WTC11 (cell line): Measurements from ENCODE around the gene SNRPD3. TPM values are rescaled to one million over a fixed set of nuclear protein-coding genes. Genes with fewer than 3 reads are reported as not detected.
"Not testable (repeated sequence)": the region's sequence is repeated elsewhere in the genome, so short reads cannot be mapped to it uniquely, and the experiment has no call there.

Experiments used
- ATAC-seq: fragments of 200-7000 bp; cut with Tn5 transposase; 2 replicates; pipeline ENCODE4 v1.10.0; 2021; ENCODE audit warnings: mild to moderate bottlenecking, moderate library complexity
- CTCF ChIA-PET: fragments of 300-600 bp; sonication (Branson Sonifier 250); formaldehyde crosslinking; loops from one replicate; lab custom pipeline; 2021; ENCODE audit warnings: antibody characterized with exemption; lab: Charles Lee
- POLR2A ChIA-PET: fragments of 350-600 bp; sonication (Branson Sonifier 250); formaldehyde crosslinking; loops from one replicate; lab custom pipeline; 2021; ENCODE audit warnings: antibody characterized with exemption; lab: Charles Lee
- DNase-seq: peaks from one replicate; pipeline ENCODE4 v3.0.0; 2021; ENCODE audit warnings: low spot score
- H3K27ac Mint-ChIP-seq: 2 replicates; pipeline ENCODE4 v1.8.0; 2021; ENCODE audit warnings: mixed read lengths
- H3K27me3 Mint-ChIP-seq: 2 replicates; pipeline ENCODE4 v1.8.0; 2021; ENCODE audit warnings: low read depth, mild to moderate bottlenecking, moderate library complexity, mixed read lengths
- H3K36me3 Mint-ChIP-seq: 2 replicates; pipeline ENCODE4 v1.8.0; 2021; ENCODE audit warnings: mixed read lengths
- H3K4me1 Mint-ChIP-seq: 2 replicates; pipeline ENCODE4 v1.8.0; 2022; ENCODE audit warnings: mixed read lengths
- H3K4me3 Mint-ChIP-seq: 2 replicates; pipeline ENCODE4 v1.8.0; 2021; ENCODE audit warnings: mild to moderate bottlenecking, moderate library complexity, mixed read lengths
- H3K9me3 Mint-ChIP-seq: 2 replicates; pipeline ENCODE4 v1.8.0; 2021; ENCODE audit warnings: mixed read lengths
- CDX4 ChIP-seq: fragments of 250-450 bp; sonication (Bioruptor Pico); IDR thresholded peaks from 2 replicates; pipeline ENCODE4 v1.9.0; 2021; ENCODE audit warnings: moderate library complexity, mild to moderate bottlenecking, inconsistent platforms, borderline replicate concordance
- ETV6 ChIP-seq: sonication (generic); formaldehyde crosslinking; IDR thresholded peaks from 2 replicates; pipeline ENCODE4 v1.8.1; 2022; ENCODE audit warnings: mild to moderate bottlenecking, missing genetic modification reagents
- GABPB1 ChIP-seq: sonication (generic); formaldehyde crosslinking; IDR thresholded peaks from 2 replicates; pipeline ENCODE4 v1.8.1; 2023; ENCODE audit warnings: mild to moderate bottlenecking, missing genetic modification reagents
- IRF2 ChIP-seq: sonication (generic); formaldehyde crosslinking; IDR thresholded peaks from 2 replicates; pipeline ENCODE4 v1.8.0; 2022; ENCODE audit warnings: low read depth, missing genetic modification reagents, borderline replicate concordance
- KAT7 ChIP-seq: sonication (generic); formaldehyde crosslinking; IDR thresholded peaks from 2 replicates; pipeline ENCODE4 v1.8.1; 2023; ENCODE audit warnings: missing genetic modification reagents, mild to moderate bottlenecking, borderline replicate concordance
- NR1H2 ChIP-seq: sonication (generic); formaldehyde crosslinking; IDR thresholded peaks from 2 replicates; pipeline ENCODE4 v1.9.0; 2021; ENCODE audit warnings: mild to moderate bottlenecking, moderate library complexity, missing genetic modification reagents
- OVOL2 ChIP-seq: fragments of 250-450 bp; sonication (Bioruptor Pico); IDR thresholded peaks from 2 replicates; pipeline ENCODE4 v1.9.0; 2021; ENCODE audit warnings: mild to moderate bottlenecking, borderline replicate concordance
- PRDM15 ChIP-seq: sonication (generic); formaldehyde crosslinking; IDR thresholded peaks from 2 replicates; pipeline ENCODE4 v1.8.0; 2022; ENCODE audit warnings: missing genetic modification reagents
- RELA ChIP-seq: sonication (generic); formaldehyde crosslinking; IDR thresholded peaks from 2 replicates; pipeline ENCODE4 v1.8.1; 2022; ENCODE audit warnings: missing genetic modification reagents, mild to moderate bottlenecking, borderline replicate concordance
- SMAD3 ChIP-seq: sonication (generic); formaldehyde crosslinking; IDR thresholded peaks from 2 replicates; pipeline ENCODE4 v1.8.0; 2022; ENCODE audit warnings: missing genetic modification reagents, mild to moderate bottlenecking, borderline replicate concordance
- ZBTB43 ChIP-seq: sonication (generic); formaldehyde crosslinking; IDR thresholded peaks from 2 replicates; pipeline ENCODE4 v1.8.1; 2023; ENCODE audit warnings: mild to moderate bottlenecking, missing genetic modification reagents
- ZNF232 ChIP-seq: sonication (generic); formaldehyde crosslinking; IDR thresholded peaks from 2 replicates; pipeline ENCODE4 v1.8.0; 2022; ENCODE audit warnings: mild to moderate bottlenecking, missing genetic modification reagents
- ZNF396 ChIP-seq: fragments of 250-450 bp; sonication (Bioruptor Pico); IDR thresholded peaks from 2 replicates; pipeline ENCODE4 v1.8.0; 2021; ENCODE audit warnings: mild to moderate bottlenecking, moderate library complexity, borderline replicate concordance
- total RNA-seq: library from RNA; stranded (reverse); gene quantifications from 3 replicates; pipeline ENCODE4 v1.2.3, GENCODE V29; 2021
- TF ChIP-seq, protein P1 (sequence below): sonication (generic); formaldehyde crosslinking; IDR thresholded peaks from 2 replicates; pipeline ENCODE4 v1.8.1; 2022; ENCODE audit warnings: low read depth, missing genetic modification reagents, borderline replicate concordance
- TF ChIP-seq, protein P2 (sequence below): sonication (generic); formaldehyde crosslinking; IDR thresholded peaks from 2 replicates; pipeline ENCODE4 v1.8.1; 2023; ENCODE audit warnings: mild to moderate bottlenecking, missing genetic modification reagents, moderate library complexity
- TF ChIP-seq, protein P3 (sequence below): sonication (generic); formaldehyde crosslinking; IDR thresholded peaks from 2 replicates; pipeline ENCODE4 v1.8.1; 2022; ENCODE audit warnings: mild to moderate bottlenecking, missing genetic modification reagents, moderate library complexity, borderline replicate concordance
- TF ChIP-seq, protein P4 (sequence below): sonication (generic); formaldehyde crosslinking; IDR thresholded peaks from 2 replicates; pipeline ENCODE4 v1.8.1; 2023; ENCODE audit warnings: mild to moderate bottlenecking, moderate library complexity, missing genetic modification reagents

Gene SNRPD3
- total RNA-seq, 1 experiment from 2014 or later, result 198 TPM

- ChIA-PET POLR2A (no interaction called here), CTCF (interaction anchor here (0.6 to 1.1 kb wide), 2 partner anchors 157 to 173 kb away, joined by 4 to 6 read pairs; no protein-coding TSS in a partner anchor)
- Mint-ChIP-seq H3K27ac (peak overlapping the region; percentile 19; the same call in 1 of the 2 replicates), H3K27me3 (no peaks in the 10 kb centered on the region), H3K9me3 (no peaks in the 10 kb centered on the region), H3K36me3 (no peaks in the 10 kb centered on the region), H3K4me1 (peaks cover 37% of the 10 kb centered on the region), H3K4me3 (no peak overlapping the region)
- TF ChIP-seq GABPB1 (CRISPR knock-in tag), result no peak
- TF ChIP-seq, protein P1, sequence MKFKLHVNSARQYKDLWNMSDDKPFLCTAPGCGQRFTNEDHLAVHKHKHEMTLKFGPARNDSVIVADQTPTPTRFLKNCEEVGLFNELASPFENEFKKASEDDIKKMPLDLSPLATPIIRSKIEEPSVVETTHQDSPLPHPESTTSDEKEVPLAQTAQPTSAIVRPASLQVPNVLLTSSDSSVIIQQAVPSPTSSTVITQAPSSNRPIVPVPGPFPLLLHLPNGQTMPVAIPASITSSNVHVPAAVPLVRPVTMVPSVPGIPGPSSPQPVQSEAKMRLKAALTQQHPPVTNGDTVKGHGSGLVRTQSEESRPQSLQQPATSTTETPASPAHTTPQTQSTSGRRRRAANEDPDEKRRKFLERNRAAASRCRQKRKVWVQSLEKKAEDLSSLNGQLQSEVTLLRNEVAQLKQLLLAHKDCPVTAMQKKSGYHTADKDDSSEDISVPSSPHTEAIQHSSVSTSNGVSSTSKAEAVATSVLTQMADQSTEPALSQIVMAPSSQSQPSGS (CRISPR knock-in tag), result no peak
- no peak for TF ChIP-seq ZNF232 (CRISPR knock-in tag)
- no peak for TF ChIP-seq RELA
- TF ChIP-seq IRF2 (CRISPR knock-in tag), result no peak
- TF ChIP-seq, protein P2, sequence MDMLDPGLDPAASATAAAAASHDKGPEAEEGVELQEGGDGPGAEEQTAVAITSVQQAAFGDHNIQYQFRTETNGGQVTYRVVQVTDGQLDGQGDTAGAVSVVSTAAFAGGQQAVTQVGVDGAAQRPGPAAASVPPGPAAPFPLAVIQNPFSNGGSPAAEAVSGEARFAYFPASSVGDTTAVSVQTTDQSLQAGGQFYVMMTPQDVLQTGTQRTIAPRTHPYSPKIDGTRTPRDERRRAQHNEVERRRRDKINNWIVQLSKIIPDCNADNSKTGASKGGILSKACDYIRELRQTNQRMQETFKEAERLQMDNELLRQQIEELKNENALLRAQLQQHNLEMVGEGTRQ (CRISPR knock-in tag), result no peak
- TF ChIP-seq, protein P3, sequence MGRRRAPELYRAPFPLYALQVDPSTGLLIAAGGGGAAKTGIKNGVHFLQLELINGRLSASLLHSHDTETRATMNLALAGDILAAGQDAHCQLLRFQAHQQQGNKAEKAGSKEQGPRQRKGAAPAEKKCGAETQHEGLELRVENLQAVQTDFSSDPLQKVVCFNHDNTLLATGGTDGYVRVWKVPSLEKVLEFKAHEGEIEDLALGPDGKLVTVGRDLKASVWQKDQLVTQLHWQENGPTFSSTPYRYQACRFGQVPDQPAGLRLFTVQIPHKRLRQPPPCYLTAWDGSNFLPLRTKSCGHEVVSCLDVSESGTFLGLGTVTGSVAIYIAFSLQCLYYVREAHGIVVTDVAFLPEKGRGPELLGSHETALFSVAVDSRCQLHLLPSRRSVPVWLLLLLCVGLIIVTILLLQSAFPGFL (CRISPR knock-in tag), result no peak
- ATAC-seq, result peak; percentile 15
- DNase-seq, result peak; percentile 32
These were observed 43.7 kb downstream of the SNRPD3 start for GRCh38 chr22:24599514-24599913.

DNA sequence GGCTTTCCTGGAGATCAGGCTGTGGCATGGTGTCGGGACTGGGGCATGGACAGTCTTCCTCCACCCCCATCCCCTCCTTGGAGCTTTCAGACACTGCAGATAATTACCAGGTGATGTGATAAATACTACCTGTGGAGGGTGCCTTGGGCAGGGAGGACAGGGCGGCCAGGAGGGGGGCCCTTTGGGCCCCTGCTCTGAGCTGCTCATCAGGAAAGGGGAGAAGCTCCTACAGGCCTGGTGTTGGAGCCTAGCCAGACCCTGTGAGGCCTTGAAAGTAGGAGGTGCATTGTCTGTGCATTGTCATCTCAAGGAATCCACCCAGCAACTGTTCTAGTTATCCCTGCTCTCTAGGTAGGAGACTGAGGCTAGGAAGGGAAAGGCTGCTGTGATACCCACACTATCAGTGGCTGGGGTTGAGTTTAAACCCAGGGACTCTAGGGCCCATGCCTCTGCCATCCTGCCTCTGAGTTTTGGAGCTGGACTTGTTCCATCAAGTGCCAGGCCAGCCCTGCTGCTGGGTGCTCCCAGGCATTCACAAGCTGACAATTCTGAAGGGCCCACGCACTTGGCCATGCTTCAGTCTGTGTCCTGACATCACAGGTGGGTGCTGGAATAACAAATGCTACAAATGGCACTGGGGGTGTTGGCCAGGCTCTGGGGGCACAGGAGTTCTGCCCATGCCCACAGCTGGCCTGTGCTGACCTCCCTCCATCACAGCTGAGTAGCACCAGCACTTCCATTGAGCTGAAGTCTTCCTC lies 44.3 kb downstream of the SNRPD3 start:
- ChIA-PET POLR2A (interaction anchor here (0.5 to 0.6 kb wide), 2 partner anchors 22 to 157 kb away, joined by 4 to 7 read pairs; no protein-coding TSS in a partner anchor), CTCF (interaction anchor here (1.1 kb wide), 1 partner anchor 172 kb away, joined by 4 read pairs; no protein-coding TSS in a partner anchor)
- ATAC-seq, H3K27me3 Mint-ChIP-seq, H3K36me3 Mint-ChIP-seq, H3K9me3 Mint-ChIP-seq, DNase-seq, H3K4me3 Mint-ChIP-seq, H3K27ac Mint-ChIP-seq: not testable (repeated sequence)
- peaks cover 34% of the 10 kb centered on the region for H3K4me1 Mint-ChIP-seq

DNA sequence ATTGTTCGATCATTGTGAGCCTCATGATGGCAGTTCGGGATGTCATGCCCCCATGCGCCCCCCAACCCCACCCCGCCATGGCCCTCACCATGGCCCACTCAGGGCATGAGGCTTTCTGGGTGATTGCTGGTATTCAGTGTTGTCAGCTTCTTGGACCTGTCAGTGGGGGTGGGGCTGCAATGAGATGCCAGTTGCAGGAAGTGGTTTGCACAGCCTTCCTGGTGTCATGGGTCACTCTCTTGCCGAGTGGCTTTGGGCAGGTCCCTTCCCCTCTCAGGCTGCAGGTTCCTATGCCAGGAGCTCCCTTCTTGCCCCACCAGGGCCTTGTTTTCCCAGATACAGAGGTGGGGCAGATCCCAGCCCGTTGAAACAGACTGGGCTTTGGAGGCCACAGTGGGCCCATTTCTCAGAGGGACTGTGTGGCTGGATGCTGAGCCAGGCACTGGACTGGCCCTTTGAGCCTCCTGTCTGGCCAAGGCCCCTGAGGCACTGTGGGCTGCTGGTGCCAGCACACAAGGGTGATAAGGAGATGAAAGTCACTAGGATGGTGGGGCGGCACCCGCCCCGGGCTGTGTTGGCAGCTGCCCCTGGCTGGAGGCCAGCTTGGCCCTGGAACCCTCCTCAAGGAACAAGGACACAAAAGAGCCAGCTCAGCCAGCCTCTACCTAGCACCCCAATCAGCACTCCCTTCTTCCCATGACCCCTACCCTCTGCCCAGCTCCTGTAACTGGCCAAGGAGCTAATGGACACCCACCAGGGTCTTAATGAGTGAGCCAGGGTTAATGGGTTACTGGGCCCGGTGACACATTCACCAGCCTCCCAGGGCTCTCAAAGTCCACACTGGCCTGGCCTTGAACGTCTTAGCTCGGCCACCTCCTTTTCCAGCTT lies 45.7 kb downstream of the SNRPD3 start:
- Mint-ChIP-seq H3K4me1 (peaks cover 34% of the 10 kb centered on the region), H3K27me3 (no peaks in the 10 kb centered on the region), H3K9me3 (no peaks in the 10 kb centered on the region), H3K36me3 (no peaks in the 10 kb centered on the region), H3K4me3 (no peak overlapping the region), H3K27ac (no peak overlapping the region)
- no peak for ATAC-seq
- ChIA-PET POLR2A (no interaction called here), CTCF (no interaction called here)
- DNase-seq, result no peak
- TF ChIP-seq ZNF396 (CRISPR knock-in tag) (no peak), ETV6 (no peak), PRDM15 (no peak), OVOL2 (CRISPR knock-in tag) (no peak), NR1H2 (CRISPR knock-in tag) (no peak), KAT7 (CRISPR knock-in tag) (no peak), GABPB1 (CRISPR knock-in tag) (no peak), CDX4 (no peak), ZBTB43 (CRISPR knock-in tag) (no peak), SMAD3 (no peak)
- TF ChIP-seq, protein P4, sequence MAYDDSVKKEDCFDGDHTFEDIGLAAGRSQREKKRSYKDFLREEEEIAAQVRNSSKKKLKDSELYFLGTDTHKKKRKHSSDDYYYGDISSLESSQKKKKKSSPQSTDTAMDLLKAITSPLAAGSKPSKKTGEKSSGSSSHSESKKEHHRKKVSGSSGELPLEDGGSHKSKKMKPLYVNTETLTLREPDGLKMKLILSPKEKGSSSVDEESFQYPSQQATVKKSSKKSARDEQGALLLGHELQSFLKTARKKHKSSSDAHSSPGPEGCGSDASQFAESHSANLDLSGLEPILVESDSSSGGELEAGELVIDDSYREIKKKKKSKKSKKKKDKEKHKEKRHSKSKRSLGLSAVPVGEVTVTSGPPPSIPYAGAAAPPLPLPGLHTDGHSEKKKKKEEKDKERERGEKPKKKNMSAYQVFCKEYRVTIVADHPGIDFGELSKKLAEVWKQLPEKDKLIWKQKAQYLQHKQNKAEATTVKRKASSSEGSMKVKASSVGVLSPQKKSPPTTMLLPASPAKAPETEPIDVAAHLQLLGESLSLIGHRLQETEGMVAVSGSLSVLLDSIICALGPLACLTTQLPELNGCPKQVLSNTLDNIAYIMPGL (CRISPR knock-in tag), result no peak
- TF ChIP-seq, all 79 proteins: peak for 0
